Measurements from ENCODE around the gene CYP2B6. TPM values are rescaled to one million over a fixed set of nuclear protein-coding genes. Genes with fewer than 3 reads are reported as not detected.

The CYP2B6 gene
- total RNA-seq, 6 experiments from 2014 or later, result 7.9 to 5,721 (median 385) TPM

GRCh38 chr19:41014643-41015042, 23.6 kb downstream of the CYP2B6 start:
- WGBS (ENCODE audit: insufficient coverage, low coverage, low lambda C conversion rate, missing lambda C conversion rate), result 67% methylated on average over 1 of the region's 1 CpG
- H3K9me3 ChIP-seq, result no peaks in the 10 kb centered on the region
- no peak overlapping the region for H3K4me3 ChIP-seq
- H3K4me1 ChIP-seq, result no peaks in the 10 kb centered on the region
- no peak for TF ChIP-seq POLR2A (IDR thresholded peaks at IDR 0.05)
- TF ChIP-seq CTCF (IDR thresholded peaks at IDR 0.05), result no peak
- H3K27me3 ChIP-seq, result no peaks in the 10 kb centered on the region
- DNase-seq, result no peak
- peaks cover 0 to 86% (median 16%) of the 10 kb centered on the region in 4 donors for H3K36me3 ChIP-seq
- no peak for ATAC-seq
- intact Hi-C loops (cut with DNase I), result no loop called here
- no peak overlapping the region for H3K27ac ChIP-seq

GRCh38 chr19:41016488-41017071, 25.5 kb downstream of the CYP2B6 start:
- DNase-seq, result peak in 1 of 3 donors; percentile 71
- H3K9me3 ChIP-seq, result no peaks in the 10 kb centered on the region

GRCh38 chr19:41018736-41019290, 27.7 kb downstream of the CYP2B6 start:
- Histone ChIP-seq H3K4me3 (no peak overlapping the region), H3K36me3 (peaks cover 0 to 44% (median 5%) of the 10 kb centered on the region in 4 donors), H3K9me3 (no peaks in the 10 kb centered on the region), H3K27me3 (no peaks in the 10 kb centered on the region), H3K27ac (peak overlapping the region in 1 of 3 donors; percentile 57), H3K4me1 (no peaks in the 10 kb centered on the region)
- WGBS (ENCODE audit: insufficient coverage, low coverage, low lambda C conversion rate, missing lambda C conversion rate), result 83% methylated on average over 7 of the region's 15 CpGs
- no peak for TF ChIP-seq POLR2A (IDR thresholded peaks at IDR 0.05)
- ATAC-seq, result peak in 2 of 4 donors; percentile 3 to 22
- intact Hi-C loops (cut with DNase I), result no loop called here
- peak in 1 of 3 donors; percentile 86 for DNase-seq

More at GRCh38 chr19:41016488-41017071, 25.5 kb downstream of the CYP2B6 start:
- 65% methylated on average over 7 of the region's 12 CpGs for WGBS (ENCODE audit: insufficient coverage, low coverage, low lambda C conversion rate, missing lambda C conversion rate)
- Histone ChIP-seq H3K27me3 (no peaks in the 10 kb centered on the region), H3K4me3 (no peak overlapping the region), H3K4me1 (no peaks in the 10 kb centered on the region), H3K27ac (peak overlapping the region in 1 of 3 donors; percentile 5), H3K36me3 (peaks cover 0 to 66% (median 16%) of the 10 kb centered on the region in 4 donors)
- ATAC-seq, result peak in 2 of 4 donors; percentile 4 to 26
- no peak for TF ChIP-seq CTCF (IDR thresholded peaks at IDR 0.05)
- no peak for TF ChIP-seq POLR2A (IDR thresholded peaks at IDR 0.05)
- intact Hi-C loops (cut with DNase I), result no loop called here

- intact Hi-C loops (cut with DNase I), result no loop called here
- WGBS (ENCODE audit: insufficient coverage, low coverage, low lambda C conversion rate, missing lambda C conversion rate), result 18% methylated on average over 5 of the region's 5 CpGs
- Histone ChIP-seq H3K9me3 (no peaks in the 10 kb centered on the region), H3K36me3 (peaks cover 0 to 39% (median 5%) of the 10 kb centered on the region in 4 donors), H3K4me3 (no peak overlapping the region), H3K27ac (peak overlapping the region in 1 of 3 donors; percentile 7), H3K27me3 (no peaks in the 10 kb centered on the region), H3K4me1 (no peaks in the 10 kb centered on the region)
- TF ChIP-seq POLR2A (IDR thresholded peaks at IDR 0.05) (no peak), CTCF (IDR thresholded peaks at IDR 0.05) (no peak)
- peak in 2 of 4 donors; percentile 14 to 26 for ATAC-seq
- peak in 2 of 3 donors; percentile 66 to 83 for DNase-seq
These were observed 28.3 kb downstream of the CYP2B6 start for GRCh38 chr19:41019346-41019745.

- WGBS (ENCODE audit: insufficient coverage, low coverage, low lambda C conversion rate, missing lambda C conversion rate), result 71% methylated on average over 2 of the region's 2 CpGs
- DNase-seq, result no peak
- intact Hi-C loops (cut with DNase I), result no loop called here
- no peak overlapping the region for H3K4me3 ChIP-seq
- no peak for ATAC-seq
- H3K27ac ChIP-seq, result no peak overlapping the region
- H3K4me1 ChIP-seq, result no peaks in the 10 kb centered on the region
- no peaks in the 10 kb centered on the region for H3K27me3 ChIP-seq
- H3K36me3 ChIP-seq, result peaks cover 0 to under 1% (median 0%) of the 10 kb centered on the region in 4 donors
- H3K9me3 ChIP-seq, result no peaks in the 10 kb centered on the region
- no peak for TF ChIP-seq CTCF (IDR thresholded peaks at IDR 0.05)
- TF ChIP-seq POLR2A (IDR thresholded peaks at IDR 0.05), result no peak
These were observed 32.1 kb downstream of the CYP2B6 start for GRCh38 chr19:41023193-41023592.
